Neural crest cell (in vitro differentiated cells): ENCODE data around the gene ADAMTS1. TPM values are rescaled to one million over a fixed set of nuclear protein-coding genes. Genes with fewer than 3 reads are reported as not detected.

Experiments
- DNase-seq: peaks from one replicate; pipeline ENCODE4 v3.0.0; 2021; ENCODE audit warnings: low read depth, mixed read lengths, low spot score
- H3K27ac Mint-ChIP-seq: one replicate; pipeline ENCODE4 v1.8.0; 2021; ENCODE audit warnings: mild to moderate bottlenecking, mixed read lengths; ENCODE audit not compliant: unreplicated experiment
- H3K27me3 Mint-ChIP-seq: 2 replicates; pipeline ENCODE4 v1.8.0; 2021; ENCODE audit warnings: low read depth, mild to moderate bottlenecking, mixed read lengths
- H3K36me3 Mint-ChIP-seq: 2 replicates; pipeline ENCODE4 v1.8.0; 2021; ENCODE audit warnings: low read depth, mild to moderate bottlenecking, mixed read lengths
- H3K4me1 Mint-ChIP-seq: 2 replicates; pipeline ENCODE4 v1.8.0; 2021; ENCODE audit warnings: mixed read lengths
- H3K4me3 Mint-ChIP-seq: one replicate; pipeline ENCODE4 v1.8.0; 2021; ENCODE audit warnings: mild to moderate bottlenecking, mixed read lengths
- H3K9me3 Mint-ChIP-seq: 2 replicates; pipeline ENCODE4 v1.8.0; 2021; ENCODE audit warnings: mixed read lengths
- total RNA-seq: library from RNA; stranded (reverse); gene quantifications from 2 replicates; pipeline ENCODE4 v1.2.1, GENCODE V29; 2021
- TF ChIP-seq, protein P1 (sequence below): fragments of 200-600 bp; sonication (generic); conservative IDR thresholded peaks from 2 replicates; pipeline ENCODE4 v1.5.0; 2021; ENCODE audit warnings: antibody characterized with exemption, mild to moderate bottlenecking

ADAMTS1 gene
- total RNA-seq, 1 donor from 2014 or later: 31.9 TPM

DNA sequence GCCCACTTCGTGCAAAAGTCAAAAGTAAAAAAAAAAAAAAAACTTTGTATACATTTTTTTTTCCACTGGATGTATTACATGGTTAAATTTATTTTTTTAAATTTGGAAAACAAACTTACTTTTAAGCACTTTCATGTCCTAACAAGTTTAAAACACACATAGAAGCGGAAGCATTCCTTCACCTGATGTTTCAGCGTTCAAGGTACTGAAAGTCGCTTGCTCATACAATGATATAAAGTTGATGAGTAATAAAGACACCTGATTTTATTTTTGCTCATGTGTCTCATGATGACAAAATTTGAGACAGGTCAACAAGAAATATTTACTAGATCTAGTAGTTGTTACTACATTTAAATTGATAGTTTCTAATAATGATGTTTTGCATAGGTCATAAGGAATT is 35.5 kb downstream of the ADAMTS1 start:
- Mint-ChIP-seq H3K36me3 (no peaks in the 10 kb centered on the region), H3K27me3 (no peaks in the 10 kb centered on the region), H3K4me3 (no peak overlapping the region), H3K9me3 (peaks cover 5% of the 10 kb centered on the region), H3K27ac (no peak overlapping the region), H3K4me1 (no peaks in the 10 kb centered on the region)
- no peak for DNase-seq
- TF ChIP-seq, protein P1, sequence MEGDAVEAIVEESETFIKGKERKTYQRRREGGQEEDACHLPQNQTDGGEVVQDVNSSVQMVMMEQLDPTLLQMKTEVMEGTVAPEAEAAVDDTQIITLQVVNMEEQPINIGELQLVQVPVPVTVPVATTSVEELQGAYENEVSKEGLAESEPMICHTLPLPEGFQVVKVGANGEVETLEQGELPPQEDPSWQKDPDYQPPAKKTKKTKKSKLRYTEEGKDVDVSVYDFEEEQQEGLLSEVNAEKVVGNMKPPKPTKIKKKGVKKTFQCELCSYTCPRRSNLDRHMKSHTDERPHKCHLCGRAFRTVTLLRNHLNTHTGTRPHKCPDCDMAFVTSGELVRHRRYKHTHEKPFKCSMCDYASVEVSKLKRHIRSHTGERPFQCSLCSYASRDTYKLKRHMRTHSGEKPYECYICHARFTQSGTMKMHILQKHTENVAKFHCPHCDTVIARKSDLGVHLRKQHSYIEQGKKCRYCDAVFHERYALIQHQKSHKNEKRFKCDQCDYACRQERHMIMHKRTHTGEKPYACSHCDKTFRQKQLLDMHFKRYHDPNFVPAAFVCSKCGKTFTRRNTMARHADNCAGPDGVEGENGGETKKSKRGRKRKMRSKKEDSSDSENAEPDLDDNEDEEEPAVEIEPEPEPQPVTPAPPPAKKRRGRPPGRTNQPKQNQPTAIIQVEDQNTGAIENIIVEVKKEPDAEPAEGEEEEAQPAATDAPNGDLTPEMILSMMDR: no peak

DNA sequence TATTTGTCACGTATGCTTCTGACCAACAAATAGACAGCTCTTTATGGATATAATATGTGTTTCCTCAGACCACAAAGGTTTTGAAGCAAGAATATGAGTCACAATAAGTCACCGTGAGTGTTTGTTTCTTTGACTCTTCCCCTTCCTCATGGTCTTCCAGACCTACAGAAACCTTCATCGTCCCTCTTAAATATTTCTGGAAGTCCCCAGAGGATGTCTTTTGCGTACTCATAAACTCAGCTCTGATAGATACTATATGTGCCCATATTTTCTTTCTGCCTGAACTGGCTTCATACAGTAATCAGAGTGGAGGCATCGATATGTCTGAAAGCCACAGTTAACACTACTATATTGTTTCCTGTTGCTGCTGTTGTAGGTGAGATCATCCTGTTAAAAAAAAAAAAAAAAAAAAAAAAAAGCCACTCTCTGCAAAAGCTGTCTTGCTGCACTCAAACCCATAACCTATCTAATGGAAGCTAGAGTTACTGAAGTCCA is 38.4 kb downstream of the ADAMTS1 start:
- no peaks in the 10 kb centered on the region for H3K36me3 Mint-ChIP-seq
- no peak overlapping the region for H3K27ac Mint-ChIP-seq
- TF ChIP-seq, protein P1: no peak
- no peaks in the 10 kb centered on the region for H3K4me1 Mint-ChIP-seq
- no peaks in the 10 kb centered on the region for H3K27me3 Mint-ChIP-seq
- DNase-seq: no peak
- H3K4me3 Mint-ChIP-seq: no peak overlapping the region
- peaks cover 5% of the 10 kb centered on the region for H3K9me3 Mint-ChIP-seq

DNA sequence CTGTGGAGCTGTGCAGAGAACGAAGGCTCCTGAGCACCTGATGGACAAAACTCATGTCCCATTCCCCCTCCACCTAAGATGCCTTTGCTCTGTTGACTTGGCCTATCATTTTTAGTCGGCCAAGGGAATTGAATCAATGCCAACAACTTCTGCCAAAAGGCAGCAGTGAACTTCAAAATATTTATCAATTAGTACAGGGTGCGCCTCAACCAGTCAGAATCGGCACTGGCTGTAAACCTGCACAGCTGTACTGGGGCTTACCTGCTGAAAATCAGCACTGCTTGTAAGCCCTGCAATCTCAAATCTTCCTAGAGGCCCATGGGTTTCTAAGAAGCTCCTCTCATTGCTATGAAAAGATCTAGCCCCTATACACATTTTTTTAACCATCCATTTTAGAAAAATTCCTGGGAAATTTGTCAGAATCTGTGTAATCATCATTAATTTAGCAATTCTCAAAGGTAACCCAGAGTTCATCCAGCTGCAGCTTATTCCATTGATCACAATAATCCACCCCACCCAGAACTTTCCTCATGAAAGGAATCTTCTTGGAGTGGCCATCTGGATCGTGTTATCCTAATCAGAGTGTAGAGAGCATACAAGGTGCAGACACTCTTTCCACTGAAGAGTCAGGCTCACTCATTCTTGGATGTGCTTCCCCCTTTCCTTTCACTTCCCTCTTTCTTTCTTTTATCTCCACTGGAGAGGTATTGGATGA is 40.2 kb downstream of the ADAMTS1 start:
- Mint-ChIP-seq H3K27ac (no peak overlapping the region), H3K27me3 (no peaks in the 10 kb centered on the region), H3K4me1 (peaks cover 3% of the 10 kb centered on the region), H3K9me3 (peaks cover 6% of the 10 kb centered on the region), H3K36me3 (no peaks in the 10 kb centered on the region), H3K4me3 (no peak overlapping the region)
- no peak for DNase-seq
- TF ChIP-seq, protein P1: no peak

DNA sequence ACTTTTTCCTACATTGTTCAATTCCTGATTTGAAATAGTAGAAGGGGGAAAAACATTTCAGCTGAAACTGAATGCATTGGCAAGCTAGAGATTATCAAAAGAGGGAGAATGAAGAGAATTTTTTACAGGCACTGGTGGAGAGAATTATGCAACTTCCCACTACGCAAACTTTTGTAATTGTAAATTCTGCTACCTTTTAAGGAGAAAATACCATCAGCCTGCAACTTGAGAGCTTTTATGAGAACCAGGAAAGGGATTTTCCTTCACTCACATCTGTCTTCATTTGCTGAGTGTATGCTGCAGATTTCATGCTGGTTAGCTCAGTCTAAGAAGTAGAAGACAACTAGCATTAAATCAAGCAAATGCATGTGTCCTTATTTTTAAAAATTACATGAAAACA is 43.7 kb downstream of the ADAMTS1 start:
- Mint-ChIP-seq H3K27me3 (no peaks in the 10 kb centered on the region), H3K4me1 (peaks cover 17% of the 10 kb centered on the region), H3K9me3 (peaks cover 6% of the 10 kb centered on the region), H3K4me3 (no peak overlapping the region), H3K36me3 (no peaks in the 10 kb centered on the region), H3K27ac (no peak overlapping the region)
- DNase-seq: no peak
- TF ChIP-seq, protein P1: no peak

DNA sequence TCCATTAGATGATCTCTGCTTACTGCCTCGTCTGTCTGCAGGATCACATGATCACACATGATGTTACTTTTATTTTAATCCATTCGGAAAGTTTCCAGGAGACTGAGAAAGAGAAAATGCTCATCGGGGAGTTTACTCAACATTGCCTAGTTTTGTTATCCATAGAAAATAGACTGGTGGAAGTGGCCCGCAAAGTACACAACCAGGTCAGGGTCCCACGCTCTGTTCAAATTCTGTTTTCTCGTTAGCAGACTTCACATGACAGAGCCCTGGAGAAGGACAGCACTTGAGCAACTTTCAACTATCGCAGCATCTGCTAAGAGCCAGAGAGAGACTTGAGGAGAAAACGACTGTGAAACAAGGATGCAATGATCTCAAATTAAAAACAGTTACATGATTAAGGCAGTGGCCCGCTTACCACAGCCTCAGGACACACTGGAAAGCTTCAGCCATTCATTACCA is 44.2 kb downstream of the ADAMTS1 start:
- H3K27ac Mint-ChIP-seq: no peak overlapping the region
- H3K36me3 Mint-ChIP-seq: no peaks in the 10 kb centered on the region
- H3K9me3 Mint-ChIP-seq: peaks cover 6% of the 10 kb centered on the region
- peaks cover 21% of the 10 kb centered on the region for H3K4me1 Mint-ChIP-seq
- TF ChIP-seq, protein P1: no peak
- H3K4me3 Mint-ChIP-seq: no peak overlapping the region
- no peaks in the 10 kb centered on the region for H3K27me3 Mint-ChIP-seq
- DNase-seq: no peak
